Stimulated activated CD4-positive, alpha-beta T cell treated with anti-CD3 and anti-CD28 coated beads, TNF-alpha, amount 100 ng/mL, for 24 hours (primary cell): ENCODE measurements around the gene EMC8.

ENCODE experiments used
- DNase-seq, 3 experiments: peaks; one replicate each; pipeline ENCODE4 v3.0.0-alpha.2; 2020; ENCODE audit warnings: low read depth in 3 of 3

Gene EMC8

DNA sequence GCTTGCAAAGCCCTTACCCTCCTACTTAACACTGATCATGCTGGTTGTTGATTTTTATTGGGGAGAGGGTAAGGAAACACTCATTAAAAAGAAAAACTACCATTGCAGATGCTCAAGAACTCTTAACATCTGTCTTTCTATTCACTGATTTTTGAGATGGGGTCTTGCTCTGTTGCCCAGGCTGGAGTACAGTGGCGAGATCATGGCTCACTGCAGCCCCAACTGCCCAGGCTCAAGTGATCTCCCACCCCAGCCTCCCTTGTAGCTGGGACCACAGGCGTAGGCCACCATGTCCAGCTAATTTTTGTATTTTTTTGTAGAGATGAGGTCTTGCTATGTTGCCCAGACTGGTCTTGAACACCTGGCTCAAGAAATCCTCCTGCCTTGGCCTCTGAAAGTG lies 14.5 kb downstream of the EMC8 start:
- DNase-seq: no peak

GRCh38 chr16:85783441-85783840 lies 15.9 kb downstream of the EMC8 start:
- no peak for DNase-seq

- DNase-seq: no peak
Observed at GRCh38 chr16:85782451-85782850, 16.9 kb downstream of the EMC8 start.

GRCh38 chr16:85781695-85782370 lies 17.5 kb downstream of the EMC8 start:
- no peak for DNase-seq

- no peak for DNase-seq
Observed at GRCh38 chr16:85781156-85781555, 18.2 kb downstream of the EMC8 start.

DNA sequence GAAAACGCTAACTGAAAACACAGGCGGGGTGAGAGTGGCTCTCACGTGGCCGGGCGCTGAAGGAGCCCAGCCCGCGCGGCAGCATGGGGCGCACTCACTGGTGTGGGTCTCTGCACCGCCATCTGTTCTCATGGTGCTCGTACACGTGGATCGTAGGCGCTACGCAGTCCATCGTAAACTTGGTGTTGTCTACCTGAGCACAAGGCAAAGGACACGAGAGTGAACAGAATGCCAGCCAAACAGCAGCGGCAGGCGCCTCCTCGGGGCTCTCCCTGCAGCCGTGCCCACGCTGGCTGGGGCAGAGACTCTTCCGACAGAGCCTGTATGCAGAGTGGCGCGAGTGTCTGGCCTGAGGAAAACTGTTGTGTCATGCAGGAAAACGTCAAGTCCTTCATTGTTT lies 19.1 kb downstream of the EMC8 start:
- DNase-seq: no peak

DNA sequence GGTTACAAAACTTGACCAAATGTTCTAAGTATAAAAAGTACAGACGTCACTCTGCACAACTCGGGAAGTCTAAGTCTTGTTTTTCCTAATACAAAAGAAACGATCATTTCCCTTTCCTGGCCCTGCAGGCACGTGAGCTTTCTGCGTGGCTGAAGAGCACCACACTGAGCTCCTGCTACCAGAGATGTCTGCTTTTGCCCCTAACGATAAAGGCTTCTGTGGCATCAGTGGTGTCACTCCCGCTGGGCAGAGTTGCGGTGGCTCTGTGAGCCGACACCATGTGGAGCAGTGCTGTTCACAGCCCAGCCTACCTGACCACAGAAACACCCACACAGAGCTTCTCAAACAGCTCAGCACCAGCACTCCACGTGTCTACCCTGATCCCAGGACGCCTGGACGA lies 20.5 kb downstream of the EMC8 start:
- DNase-seq: no peak

DNA sequence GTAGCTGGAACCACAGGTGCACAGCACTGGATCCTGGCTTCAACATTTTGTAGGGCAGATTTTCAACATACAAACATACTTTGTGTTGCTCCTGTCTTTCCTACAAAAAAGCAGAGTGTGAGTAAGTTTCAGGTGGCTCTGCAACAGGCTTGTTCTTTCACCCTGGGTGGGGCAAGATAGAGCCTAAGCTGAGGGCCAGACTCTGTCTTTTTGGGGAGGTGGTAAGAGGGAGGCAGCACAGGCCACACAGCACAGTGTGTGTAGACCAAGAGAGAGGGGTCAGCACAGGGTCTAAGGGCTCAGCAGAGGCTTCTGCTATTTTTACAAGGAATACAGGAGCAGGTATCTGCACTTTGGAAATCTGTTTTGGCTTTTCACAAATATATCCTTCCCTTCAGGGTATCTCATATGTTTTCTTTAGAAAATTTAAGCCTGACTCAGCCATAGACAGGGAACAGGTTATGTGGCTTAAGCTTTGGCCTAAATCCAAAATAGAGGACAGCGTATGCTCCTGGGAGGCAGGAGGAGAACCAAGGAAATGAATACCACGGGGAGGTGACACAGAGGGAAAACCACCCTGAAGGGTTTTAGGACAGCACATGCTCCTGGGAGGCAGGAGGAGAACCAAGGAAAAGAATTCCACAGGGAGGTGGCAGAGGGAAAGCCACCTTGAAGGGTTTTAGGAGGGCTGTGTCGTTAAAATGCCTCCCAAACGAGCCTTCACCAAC lies 21.6 kb downstream of the EMC8 start:
- no peak for DNase-seq

DNA sequence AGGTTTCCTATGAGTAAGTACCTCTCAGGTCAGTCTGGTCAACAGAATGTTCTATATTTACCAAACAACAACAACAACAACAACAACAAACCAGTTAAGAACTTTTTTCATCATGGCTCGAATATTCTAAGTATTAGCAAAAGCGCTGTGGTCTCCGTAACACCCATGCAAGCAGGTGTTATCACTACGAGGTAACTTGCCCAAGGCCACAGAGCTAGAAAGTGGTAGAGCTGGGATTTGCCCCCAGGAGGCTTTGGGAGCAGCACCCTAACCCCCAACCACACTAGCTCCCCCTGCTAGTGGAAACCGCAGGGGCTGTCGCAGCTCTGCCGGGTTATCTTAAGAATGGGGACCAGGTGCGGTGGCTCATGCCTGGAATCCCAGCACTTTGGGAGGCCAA lies 24.5 kb downstream of the EMC8 start:
- DNase-seq: no peak

GRCh38 chr16:85774136-85774535 lies 25.2 kb downstream of the EMC8 start:
- DNase-seq: no peak

DNA sequence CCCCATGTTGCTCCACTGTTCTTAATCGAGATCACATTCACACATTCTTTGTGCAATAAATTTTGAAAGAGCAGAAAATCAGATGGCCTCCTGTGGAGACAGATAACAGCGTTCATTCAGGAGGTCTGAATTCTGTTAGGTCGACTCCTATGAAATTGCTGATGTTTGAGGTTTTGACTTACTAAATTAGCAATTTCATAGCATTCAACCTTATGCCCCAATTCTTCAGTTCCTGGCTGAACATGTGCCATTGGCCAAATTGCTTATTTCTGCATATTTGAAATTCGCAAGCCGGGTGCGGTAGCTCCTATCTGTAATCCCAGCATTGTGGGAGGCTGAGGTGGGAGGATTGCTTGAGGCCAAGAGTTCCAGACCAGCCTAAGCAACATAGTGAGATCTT lies 26.3 kb downstream of the EMC8 start:
- no peak for DNase-seq

DNA sequence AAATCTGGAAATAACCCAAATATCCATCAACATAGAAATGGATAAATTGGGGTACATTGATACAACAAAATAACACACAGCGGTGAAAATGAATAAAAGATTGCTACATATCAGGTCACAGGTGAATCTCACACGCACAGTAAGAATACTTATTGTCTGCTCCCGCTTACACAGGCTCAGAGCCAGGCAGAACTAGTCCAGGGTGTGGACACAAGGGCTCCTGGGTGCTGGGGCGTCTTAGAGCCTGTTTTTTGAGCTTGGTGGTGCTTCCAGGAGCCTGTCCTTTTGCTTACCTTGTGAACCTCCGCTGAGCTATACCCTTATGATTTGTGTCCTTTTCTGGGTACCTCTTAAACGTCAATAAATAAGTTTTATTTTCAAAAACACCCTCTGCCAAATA lies 28.6 kb downstream of the EMC8 start:
- DNase-seq: no peak

DNA sequence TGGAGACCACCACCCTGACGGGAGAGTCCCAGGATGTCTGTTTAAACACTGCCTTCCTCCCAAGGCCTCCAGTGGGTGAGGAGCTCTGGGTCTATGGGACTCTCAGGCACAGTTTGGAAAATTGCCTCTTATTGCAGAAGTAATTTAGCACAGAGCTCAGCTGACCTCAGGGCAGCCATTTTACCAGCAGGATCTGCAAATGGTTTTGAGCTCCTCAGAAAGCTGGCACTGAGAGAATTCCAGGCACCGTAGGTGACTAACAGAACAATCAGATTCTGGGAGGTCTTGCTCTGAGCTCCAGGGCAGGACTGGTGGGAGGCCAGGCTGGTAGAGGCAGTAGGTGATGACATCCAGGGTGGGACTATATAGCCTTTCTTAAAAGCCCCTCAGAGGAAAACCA lies 31.1 kb downstream of the EMC8 start:
- DNase-seq: no peak

DNA sequence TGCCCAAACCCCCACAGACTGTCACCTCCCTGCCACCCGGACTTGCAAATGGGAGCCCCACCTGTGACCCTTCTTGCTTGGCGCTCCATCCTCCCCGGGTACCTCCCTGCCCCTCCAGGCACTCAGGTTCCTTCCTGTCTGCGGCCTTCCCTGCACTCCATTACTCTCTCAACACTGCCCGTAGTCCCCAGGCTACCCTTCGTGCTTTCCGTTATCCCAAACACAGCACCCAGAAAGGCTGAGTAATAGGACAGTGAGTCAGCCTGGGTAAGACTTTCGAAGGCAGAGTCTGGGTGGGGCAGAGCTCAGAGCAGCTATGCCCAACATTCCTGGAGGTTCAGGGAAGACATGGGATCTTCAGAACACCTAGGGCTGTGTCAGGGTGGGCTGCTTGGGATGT lies 31.8 kb downstream of the EMC8 start:
- DNase-seq: no peak

DNA sequence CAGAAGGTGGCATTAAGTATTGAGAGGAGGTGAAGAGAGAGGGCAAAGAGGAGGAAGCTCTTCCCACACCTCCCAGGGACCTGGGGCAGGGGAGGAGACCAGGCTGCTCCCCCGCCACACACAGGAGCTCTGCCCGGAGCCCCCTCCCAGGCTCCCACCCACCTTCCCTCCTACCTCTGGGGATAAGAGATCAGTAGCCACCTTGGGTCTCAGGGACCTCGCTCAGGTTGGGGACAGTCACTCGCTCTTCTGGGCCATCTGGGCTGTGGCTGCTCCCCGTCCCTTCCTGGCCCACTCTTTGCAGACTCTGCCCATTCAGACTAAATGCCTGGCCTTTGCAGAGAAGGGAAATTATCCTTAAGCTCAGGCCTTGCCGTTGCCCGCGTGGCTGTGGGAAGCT lies 33.6 kb downstream of the EMC8 start:
- no peak for DNase-seq

GRCh38 chr16:85765211-85765610 lies 34.1 kb downstream of the EMC8 start:
- DNase-seq: no peak

DNA sequence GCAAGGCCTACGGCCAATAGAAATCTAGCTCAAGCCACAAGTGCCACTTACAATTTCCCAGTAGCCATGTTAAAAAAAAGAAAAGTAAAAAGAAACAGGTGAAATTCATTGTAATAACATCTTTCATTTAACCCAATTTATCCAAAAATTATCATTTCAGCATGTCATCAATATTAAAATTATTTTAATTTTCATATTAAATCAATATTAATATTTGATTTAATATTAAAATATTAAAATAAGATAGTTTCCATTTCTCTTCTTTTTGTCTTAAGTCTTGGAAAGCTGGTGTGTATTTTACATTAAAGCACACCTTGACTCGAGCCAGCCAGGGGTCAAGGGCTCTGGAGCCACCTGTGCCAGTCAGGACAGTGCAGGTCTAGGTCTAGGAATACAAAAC lies 35.7 kb downstream of the EMC8 start:
- no peak for DNase-seq

DNA sequence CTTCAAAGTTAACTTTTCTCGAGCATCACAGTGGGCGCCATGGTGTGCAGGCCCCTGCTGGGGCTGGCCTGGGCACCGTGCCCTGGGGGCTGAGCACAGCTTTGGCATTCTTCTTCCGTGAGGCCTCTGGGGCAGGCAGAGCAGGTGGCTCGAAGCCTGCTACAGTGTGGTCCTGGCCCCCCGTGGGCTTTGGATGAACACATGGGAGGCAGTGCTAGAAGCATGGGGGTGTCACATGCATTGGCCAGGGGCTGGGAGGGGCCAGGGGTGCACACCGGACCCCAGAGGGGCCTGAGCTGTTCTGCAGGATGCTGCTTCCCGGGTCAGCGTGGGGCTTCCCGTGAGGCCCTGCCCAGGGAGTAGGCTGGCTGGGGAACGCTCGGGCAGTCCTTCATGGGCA lies 36.4 kb downstream of the EMC8 start:
- no peak for DNase-seq

GRCh38 chr16:85761861-85762260 lies 37.5 kb downstream of the EMC8 start:
- no peak for DNase-seq

GRCh38 chr16:85759631-85760419 lies 39.5 kb downstream of the EMC8 start:
- peak in 1 of 3 experiments; percentile 16 for DNase-seq

- no peak for DNase-seq
Observed at GRCh38 chr16:85759136-85759535, 40.2 kb downstream of the EMC8 start.

DNA sequence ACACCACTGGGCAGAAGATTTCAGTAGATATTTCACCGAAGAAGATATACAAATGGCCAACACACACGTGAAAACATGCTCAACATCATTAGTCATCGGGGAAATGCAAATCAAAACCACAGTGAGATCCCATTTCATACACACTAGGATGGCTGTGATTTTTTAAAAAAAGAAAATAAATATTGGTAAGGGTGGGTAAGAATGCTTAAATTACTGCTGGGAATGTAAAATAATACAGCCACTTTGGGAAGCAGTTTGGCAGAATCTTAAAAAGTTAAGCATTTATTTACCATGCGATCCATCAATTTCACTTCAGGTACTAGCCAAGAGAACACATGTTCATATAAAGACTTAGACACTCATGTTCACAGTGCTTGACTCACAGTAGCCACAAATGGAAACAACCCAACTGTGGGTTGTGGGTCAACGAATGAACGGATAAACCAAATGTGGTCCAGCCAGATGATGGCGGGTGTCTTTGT lies 42.0 kb downstream of the EMC8 start:
- no peak for DNase-seq
